Heart left ventricle (tissue), 16 donors: ENCODE results near the gene SOCS3. TPM values are rescaled to one million over a fixed set of nuclear protein-coding genes. Genes with fewer than 3 reads are reported as not detected.
"Not testable (repeated sequence)": the region's sequence is repeated elsewhere in the genome, so short reads cannot be mapped to it uniquely, and the experiment has no call there.

Experiments used
- ATAC-seq, 4 donors: fragments of 200-7000 bp; cut with Tn5 transposase; one replicate each; pipeline ENCODE4 v1.9.1; 2020 to 2022; ENCODE audit warnings: moderate library complexity in 4 of 4, mild to moderate bottlenecking in 3 of 4, moderate number of reproducible peaks in 1 of 4
- DNase-seq, 5 donors: peaks; one replicate each; pipeline ENCODE4 v3.0.0-alpha.2; 2020
- H3K27ac ChIP-seq, 12 donors: fragments of 200-600 bp; sonication (generic) in 4 of 12; one replicate each; pipeline versions ENCODE4 v1.5.0 to v1.8.0; 2016 to 2022; ENCODE audit warnings: mild to moderate bottlenecking in 2 of 12
- H3K27me3 ChIP-seq, 9 donors: fragments of 200-600 bp; sonication (generic) in 2 of 9; one replicate each; pipeline versions ENCODE4 v1.5.1 to v1.8.0; 2016 to 2022; ENCODE audit warnings: mild to moderate bottlenecking in 3 of 9
- H3K36me3 ChIP-seq, 9 donors: fragments of 200-600 bp; sonication (generic) in 2 of 9; one replicate each; pipeline versions ENCODE4 v1.5.0 to v1.8.0; 2018 to 2022; ENCODE audit warnings: mild to moderate bottlenecking in 2 of 9
- H3K4me1 ChIP-seq, 12 donors: fragments of 200-600 bp; sonication (generic) in 4 of 12; one replicate each; pipeline versions ENCODE4 v1.5.0 to v1.8.0; 2016 to 2022; ENCODE audit warnings: mild to moderate bottlenecking in 3 of 12
- H3K4me3 ChIP-seq, 12 donors: fragments of 200-600 bp; sonication (generic) in 4 of 12; one replicate each; pipeline versions ENCODE4 v1.5.0 to v1.8.0; 2017 to 2022; ENCODE audit warnings: mild to moderate bottlenecking in 9 of 12, moderate library complexity in 4 of 12
- H3K9me3 ChIP-seq, 12 donors: fragments of 200-600 bp; sonication (generic) in 4 of 12; one replicate each; pipeline versions ENCODE4 v1.5.0 to v1.8.0; 2016 to 2022; ENCODE audit warnings: mild to moderate bottlenecking in 1 of 12
- POLR2A ChIP-seq, 2 donors: fragments of 450-650 bp; IDR thresholded peaks; one replicate each; pipeline ENCODE4 v1.6.1; 2017; ENCODE audit warnings: antibody characterized with exemption in 2 of 2, mild to moderate bottlenecking in 2 of 2, moderate library complexity in 2 of 2
- WGBS, 4 donors: extraction: QIAGEN DNeasy Blood & Tissue Kit in 2 of 4; methylation state at CpG; one replicate each; pipeline versions ENCODE4 v1.1.5 to v1.1.7; 2013 to 2018; 5-methylcytosine and 5-hydroxymethylcytosine counted together
- intact Hi-C, 10 donors: fragments of 100-400 bp; cut with DNase I; formaldehyde crosslinking; loops; one replicate each; pipeline versions ENCODE4 v1.11.1 to v1.14.2; 2022
- polyA plus RNA-seq, 2 donors: library from polyadenylated mRNA; stranded (reverse); fragments of 200-250 nt; gene quantifications; one replicate each; pipeline ENCODE4 v1.2.3, GENCODE V29; 2013
- total RNA-seq, 9 donors: library from RNA; depleted of rRNA in 2 of 9; stranded (reverse); fragments of >200 nt in 2 of 9; fragmentation: NEBNext Ultra II Directional in 3 of 9; extraction: Animal tissue kit (Norgen Biotek cat#: 25700) in 3 of 9; gene quantifications; one replicate each; pipeline versions ENCODE4 v1.1.0 to v1.2.4, GENCODE V29; 2016 to 2023
- TF ChIP-seq, protein P1 (sequence below), 12 donors: fragments of 200-600 bp; sonication (generic) in 4 of 12; IDR thresholded peaks; one replicate each; pipeline versions ENCODE4 v1.5.0 to v1.8.0; 2018 to 2022; ENCODE audit warnings: antibody characterized with exemption in 12 of 12, mild to moderate bottlenecking in 5 of 12
- donor health status: ischemic (EF 13 %, LVEDD 7.1; RV severe dilation, severe dysfunction).
- donor health status: healthy with polysubstance abuse.
- donor health status: DM: no; HTN: yes; CAD: no.
- donor health status: DM: no; HTN: no; CAD: no.
- donor health status: ischemic (EF 25% LVEDD 6.9; RV normal size, moderate dysfunction).
- donor health status: ischemic (EF 25% LVEDD 5.7; RV mildly dilated, moderate dysfunction).
- donor health status: healthy.
- donor health status: DM: yes; HTN: yes; CAD: no.
- donor health status: ischemic (EF 35%, LVEDD 5.7; RV mildly dilated, moderate dysfunction).
- donor health status: nonischemic (EF 11% LVEDD 7.7; RV severe dilation, severe dysfunction).
- donor health status: DM: yes; HTN: yes; CAD: no.
- donor health status: PGD.
- donor health status: ischemic (EF 29% LVEDD 5.4; RV normal size, mild dysfunction).
- donor health status: nonischemic (EF 23%, LVEDD 6.1; RV moderate dilation, normal function).

Gene SOCS3
- total and polyA plus RNA-seq, 11 donors = 4.6 to 134 (median 15.9) TPM

DNA sequence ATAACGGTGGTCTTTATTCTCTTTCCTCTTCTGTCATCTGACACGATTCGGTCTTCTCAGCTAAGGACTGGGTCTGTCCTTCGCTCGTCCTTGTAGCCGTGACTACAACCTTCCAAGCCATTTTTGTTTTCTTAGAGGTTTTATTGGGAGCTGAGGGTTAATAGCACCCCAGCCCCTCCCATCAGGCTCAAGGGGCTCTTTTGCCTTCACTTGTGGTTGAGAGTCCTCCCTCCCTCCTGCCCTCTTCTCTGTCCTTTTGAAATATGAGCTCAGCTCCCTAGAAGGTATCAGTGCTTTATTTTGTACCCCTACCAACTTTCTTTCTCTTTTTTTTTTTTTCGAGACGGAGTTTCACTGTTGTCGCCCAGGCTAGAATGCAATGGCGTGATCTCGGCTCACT is 24.7 kb downstream of the SOCS3 start:
- DNase-seq (no peak), ATAC-seq (no peak)
- H3K4me1 ChIP-seq = peaks cover 0 to 48% (median 0%) of the 10 kb centered on the region in 12 donors
- H3K4me3 ChIP-seq = no peak overlapping the region
- intact Hi-C loops = no loop called here
- TF ChIP-seq POLR2A (IDR thresholded peaks at IDR 0.05) = no peak
- TF ChIP-seq, protein P1, sequence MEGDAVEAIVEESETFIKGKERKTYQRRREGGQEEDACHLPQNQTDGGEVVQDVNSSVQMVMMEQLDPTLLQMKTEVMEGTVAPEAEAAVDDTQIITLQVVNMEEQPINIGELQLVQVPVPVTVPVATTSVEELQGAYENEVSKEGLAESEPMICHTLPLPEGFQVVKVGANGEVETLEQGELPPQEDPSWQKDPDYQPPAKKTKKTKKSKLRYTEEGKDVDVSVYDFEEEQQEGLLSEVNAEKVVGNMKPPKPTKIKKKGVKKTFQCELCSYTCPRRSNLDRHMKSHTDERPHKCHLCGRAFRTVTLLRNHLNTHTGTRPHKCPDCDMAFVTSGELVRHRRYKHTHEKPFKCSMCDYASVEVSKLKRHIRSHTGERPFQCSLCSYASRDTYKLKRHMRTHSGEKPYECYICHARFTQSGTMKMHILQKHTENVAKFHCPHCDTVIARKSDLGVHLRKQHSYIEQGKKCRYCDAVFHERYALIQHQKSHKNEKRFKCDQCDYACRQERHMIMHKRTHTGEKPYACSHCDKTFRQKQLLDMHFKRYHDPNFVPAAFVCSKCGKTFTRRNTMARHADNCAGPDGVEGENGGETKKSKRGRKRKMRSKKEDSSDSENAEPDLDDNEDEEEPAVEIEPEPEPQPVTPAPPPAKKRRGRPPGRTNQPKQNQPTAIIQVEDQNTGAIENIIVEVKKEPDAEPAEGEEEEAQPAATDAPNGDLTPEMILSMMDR (IDR thresholded peaks at IDR 0.05) = no peak
- 92 to 94% (median 93%) methylated on average over 11 of the region's 11 CpGs for WGBS, 4 donors
- H3K27me3 ChIP-seq = no peaks in the 10 kb centered on the region
- H3K36me3 ChIP-seq = no peaks in the 10 kb centered on the region
- no peak overlapping the region for H3K27ac ChIP-seq
- no peaks in the 10 kb centered on the region for H3K9me3 ChIP-seq

DNA sequence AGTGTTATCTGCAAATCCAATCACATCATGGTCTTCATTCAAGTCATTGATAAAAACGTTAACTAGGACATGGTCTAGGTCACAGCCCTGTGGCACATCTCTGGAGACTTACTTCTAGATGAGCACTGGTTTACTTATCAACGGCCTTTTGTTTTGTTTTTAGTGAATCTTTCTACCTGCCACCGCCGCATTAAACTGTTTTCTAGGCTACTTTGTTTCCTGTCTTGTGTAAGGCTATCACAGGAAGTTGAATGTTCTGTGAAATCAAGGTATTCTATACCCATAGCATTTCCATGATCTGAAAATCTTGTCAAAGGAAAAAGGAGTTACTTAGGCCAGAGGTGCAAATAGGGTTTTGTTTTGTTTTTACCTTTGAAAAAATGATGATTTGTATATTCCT is 26.9 kb downstream of the SOCS3 start:
- intact Hi-C loops = no loop called here
- Histone ChIP-seq H3K4me1 (peaks cover 0 to 44% (median 0%) of the 10 kb centered on the region in 12 donors), H3K4me3 (no peak overlapping the region), H3K27ac (no peak overlapping the region), H3K9me3 (no peaks in the 10 kb centered on the region), H3K27me3 (no peaks in the 10 kb centered on the region), H3K36me3 (no peaks in the 10 kb centered on the region)
- DNase-seq (no peak), ATAC-seq (no peak)
- 59 to 72% (median 65%) methylated on average over 4 of the region's 4 CpGs for WGBS, 4 donors
- TF ChIP-seq, protein P1 (IDR thresholded peaks at IDR 0.05) = no peak
- no peak for TF ChIP-seq POLR2A (IDR thresholded peaks at IDR 0.05)

DNA sequence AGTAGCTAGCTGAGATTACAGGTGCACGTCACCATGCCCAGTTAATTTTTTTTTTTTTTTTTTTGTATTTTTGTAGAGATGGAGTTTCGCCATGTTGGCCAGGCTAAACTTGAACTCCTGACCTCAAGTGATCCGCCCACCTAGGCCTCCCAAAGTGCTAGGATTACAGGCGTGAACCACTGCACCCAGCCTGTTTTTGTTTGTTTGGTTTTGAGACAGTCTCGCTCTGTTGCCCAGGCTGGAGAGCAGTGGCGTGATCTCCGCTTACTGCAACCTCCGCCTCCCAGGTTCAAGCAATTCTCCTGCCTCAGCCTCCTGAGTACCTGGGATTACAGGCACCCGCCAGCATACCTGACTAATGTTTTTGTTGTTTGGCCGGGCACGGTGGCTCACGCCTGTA is 28.5 kb downstream of the SOCS3 start:
- H3K27me3 ChIP-seq, ATAC-seq, H3K36me3 ChIP-seq, intact Hi-C loops, DNase-seq, H3K9me3 ChIP-seq, H3K27ac ChIP-seq, H3K4me3 ChIP-seq: not testable (repeated sequence)
- H3K4me1 ChIP-seq = peaks cover 0 to 35% (median 0%) of the 10 kb centered on the region in 12 donors
- 89 to 95% (median 92%) methylated on average over 12 of the region's 12 CpGs for WGBS, 4 donors

DNA sequence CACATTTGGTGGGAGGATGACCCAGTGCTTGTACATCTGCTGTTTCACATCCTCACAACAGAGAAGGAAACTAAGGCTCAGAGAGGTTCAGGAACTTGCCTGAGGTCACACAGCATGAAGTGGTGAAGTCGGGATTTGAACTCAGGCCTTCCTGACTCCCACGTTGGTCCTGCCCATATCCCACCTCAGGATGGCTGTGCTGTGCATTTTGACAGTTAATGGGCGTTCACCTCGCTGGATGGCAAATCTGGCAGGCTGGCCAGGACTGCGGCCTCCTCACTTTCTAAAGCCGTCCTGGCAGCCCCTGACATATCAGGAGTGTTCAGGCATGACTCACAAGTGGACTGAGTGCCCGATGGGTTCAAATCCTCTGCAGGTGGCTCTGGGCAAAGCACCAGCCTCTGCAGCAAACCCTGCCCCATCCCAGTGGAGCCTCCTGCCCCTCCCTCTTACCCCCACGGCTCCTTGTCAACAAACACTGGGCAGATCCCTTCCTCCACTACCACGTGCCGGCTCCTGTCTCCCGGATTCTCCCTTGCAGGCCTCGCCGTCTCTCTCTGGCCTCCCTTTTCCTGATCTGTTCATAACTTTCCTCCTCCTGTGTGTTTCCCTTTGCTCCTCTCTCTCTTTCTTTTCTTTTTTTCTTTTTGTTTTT is 29.2 kb downstream of the SOCS3 start:
- intact Hi-C loops = no loop called here
- no peaks in the 10 kb centered on the region for H3K36me3 ChIP-seq
- H3K27me3 ChIP-seq = no peaks in the 10 kb centered on the region
- no peak overlapping the region for H3K27ac ChIP-seq
- H3K4me1 ChIP-seq = peaks cover 0 to 39% (median 3%) of the 10 kb centered on the region in 12 donors
- no peaks in the 10 kb centered on the region for H3K9me3 ChIP-seq
- ATAC-seq (peak in 3 of 4 donors; percentile 64 to 76 (median 75)), DNase-seq (peak in 2 of 5 donors; percentile 52 to 69)
- TF ChIP-seq, protein P1 (IDR thresholded peaks at IDR 0.05) = no peak
- TF ChIP-seq POLR2A (IDR thresholded peaks at IDR 0.05) = no peak
- no peak overlapping the region for H3K4me3 ChIP-seq
- WGBS, 4 donors = 45 to 76% (median 57%) methylated on average over 9 to 13 of the region's 13 CpGs
